Measurements from ENCODE around the gene PRKAR2B.

The PRKAR2B gene

DNA sequence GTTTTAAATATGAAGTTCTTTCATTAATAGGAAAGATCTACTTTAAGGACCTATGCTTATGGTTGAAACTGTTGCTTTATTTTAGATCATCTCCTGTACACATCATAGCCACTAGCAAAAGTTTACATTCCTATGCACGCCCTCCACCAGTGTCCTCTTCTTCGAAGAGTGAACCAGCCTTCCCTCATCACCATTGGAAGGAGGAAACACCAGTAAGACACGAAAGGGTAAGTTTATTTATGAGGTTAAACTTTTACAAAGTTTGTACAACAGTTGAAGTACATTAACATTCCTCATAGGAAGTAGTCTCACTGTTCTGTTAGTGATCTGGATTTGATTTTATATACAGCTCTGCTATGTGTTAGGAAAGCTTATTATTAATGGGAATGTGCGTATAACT is 141.2 kb downstream of the PRKAR2B start:
- no peak for DNase-seq (ENCODE audit: low read depth in 2 of 2)

DNA sequence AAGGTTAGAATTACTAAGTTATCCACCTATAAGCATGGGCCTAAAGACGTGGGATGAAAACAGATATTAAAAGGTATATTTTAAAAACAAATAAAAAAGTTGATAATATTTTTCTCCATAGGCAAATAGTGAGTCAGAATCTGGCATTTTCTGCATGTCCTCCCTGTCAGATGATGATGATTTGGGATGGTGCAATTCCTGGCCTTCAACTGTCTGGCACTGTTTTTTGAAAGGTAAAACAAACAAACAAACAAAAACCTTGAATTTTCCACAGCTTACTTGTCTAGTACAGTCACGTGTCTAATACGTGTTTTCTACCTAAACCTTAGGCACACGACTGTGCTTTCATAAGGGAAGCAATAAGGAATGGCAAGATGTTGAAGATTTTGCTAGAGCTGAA is 141.7 kb downstream of the PRKAR2B start:
- DNase-seq (ENCODE audit: low read depth in 2 of 2), result no peak

DNA sequence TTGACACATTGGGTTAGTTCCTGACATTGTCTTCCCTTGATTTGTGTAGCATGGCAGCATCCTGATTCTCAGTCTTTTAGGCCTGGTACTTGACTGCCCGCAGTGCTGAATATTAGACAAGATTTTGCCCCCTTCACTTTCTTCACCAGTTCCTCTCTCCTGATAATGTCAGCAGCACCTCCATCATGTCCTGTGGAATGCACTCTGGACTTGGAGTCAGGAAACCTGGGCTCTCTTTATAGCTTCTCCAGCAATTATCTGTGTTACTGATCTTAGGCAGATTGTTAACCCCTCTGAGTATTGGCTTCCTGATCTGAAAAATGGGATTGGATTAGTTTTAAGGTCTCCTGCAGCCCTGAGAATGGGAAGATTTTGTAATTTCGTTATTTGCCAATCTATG is 143.3 kb downstream of the PRKAR2B start:
- DNase-seq (ENCODE audit: low read depth in 2 of 2), result no peak

DNA sequence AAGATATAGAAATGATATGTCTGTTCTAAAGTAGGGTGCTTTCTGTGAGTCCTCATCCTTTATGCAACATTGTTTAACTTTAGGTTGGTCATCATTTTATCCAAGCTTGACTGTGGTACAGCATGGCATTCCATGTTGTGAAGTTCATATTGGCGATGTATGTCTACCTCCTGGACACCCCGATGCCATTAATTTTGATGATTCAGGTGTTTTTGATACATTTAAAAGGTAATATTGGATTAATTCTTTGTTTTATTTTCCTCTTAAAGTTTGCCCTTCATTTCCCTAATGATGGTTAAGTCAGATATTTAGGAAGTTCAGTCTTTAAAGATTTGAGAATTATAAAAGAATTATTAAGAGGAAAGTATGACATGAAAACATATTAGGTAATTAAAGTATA is 145.6 kb downstream of the PRKAR2B start:
- DNase-seq (ENCODE audit: low read depth in 2 of 2), result no peak

DNA sequence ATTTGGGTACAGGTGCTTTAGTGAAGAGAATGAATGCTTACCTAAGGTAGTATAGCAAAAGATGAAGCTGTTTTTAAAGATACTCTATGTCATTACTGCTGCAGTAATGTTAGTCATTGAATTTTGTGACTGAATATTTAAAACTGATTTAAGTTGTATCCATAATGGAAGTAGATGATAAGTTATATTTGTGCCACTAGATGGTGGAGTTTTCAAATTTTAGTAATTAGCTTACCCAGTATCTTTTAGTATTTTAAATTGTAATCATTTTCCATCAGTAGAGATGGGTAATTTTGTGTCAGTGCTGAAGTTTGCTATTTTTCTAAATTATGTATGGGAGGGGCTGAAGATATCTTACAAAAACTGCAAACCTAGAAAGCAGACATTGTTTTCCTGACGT is 149.5 kb downstream of the PRKAR2B start:
- no peak for DNase-seq (ENCODE audit: low read depth in 2 of 2)

DNA sequence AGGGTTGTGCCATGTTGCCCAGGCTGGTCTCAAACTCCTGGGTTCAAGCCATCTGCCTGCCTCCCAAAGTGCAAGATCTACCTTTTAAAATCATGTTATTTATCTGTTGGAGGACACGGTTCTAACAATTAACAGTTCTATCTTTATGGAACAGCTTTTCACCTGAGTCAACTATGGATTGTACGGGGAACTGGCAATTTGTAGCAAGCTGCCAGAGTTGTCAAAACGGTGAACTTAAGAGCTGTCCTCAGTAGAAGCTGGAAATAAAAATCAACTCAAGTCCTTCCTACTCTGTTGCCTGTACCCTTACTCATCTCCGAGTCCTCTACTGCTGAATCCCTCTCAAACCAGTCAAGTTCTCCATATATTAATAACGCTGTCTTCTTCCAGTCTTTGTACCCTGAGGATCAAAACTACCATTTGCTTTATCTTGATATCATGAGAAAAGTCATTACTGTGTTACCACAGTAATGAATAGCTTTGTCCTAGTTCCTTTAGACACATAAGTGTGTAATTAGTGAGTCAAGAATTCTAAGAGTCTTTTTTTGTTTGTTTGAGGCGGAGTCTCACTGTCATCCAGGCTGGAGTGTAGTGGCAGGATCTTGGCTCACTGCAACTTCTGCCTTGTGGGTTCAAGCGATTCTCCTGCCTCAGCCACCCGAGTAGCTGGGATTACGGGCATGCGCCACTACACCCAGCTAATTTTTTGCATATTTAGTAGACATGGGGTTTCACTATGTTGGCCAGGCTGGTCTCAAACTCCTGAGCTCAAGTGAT is 152.5 kb downstream of the PRKAR2B start:
- DNase-seq (ENCODE audit: low read depth in 2 of 2), result no peak

DNA sequence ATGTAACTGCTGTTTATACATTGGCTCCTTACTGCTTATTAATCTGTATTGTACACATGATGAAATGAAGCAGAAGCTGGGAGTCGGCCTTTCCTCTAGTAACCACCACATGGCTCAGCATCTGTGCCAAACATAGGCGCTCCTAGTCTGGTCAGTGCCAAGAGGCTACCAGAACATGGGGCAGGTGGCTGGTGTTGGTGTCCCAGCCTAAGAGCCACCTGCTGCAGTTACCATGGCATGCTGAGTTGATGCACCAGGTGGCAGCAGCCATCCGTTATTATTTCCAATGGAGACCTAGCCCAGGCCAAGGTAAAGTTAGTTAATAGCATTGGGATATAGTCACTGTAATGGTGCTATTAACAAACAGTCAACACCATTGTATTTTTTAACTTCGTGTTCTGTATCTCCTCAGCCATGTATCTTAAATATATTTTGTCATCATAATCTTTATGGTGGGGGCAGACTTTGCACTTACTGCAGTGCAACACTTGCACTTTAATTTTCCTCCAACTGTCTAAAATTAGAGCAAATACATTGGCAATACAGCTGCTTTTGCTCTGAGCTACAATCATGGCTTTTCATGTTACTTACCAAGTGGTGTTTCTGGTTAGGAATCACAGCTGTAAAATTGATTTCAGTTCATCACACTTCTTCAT is 157.4 kb downstream of the PRKAR2B start:
- no peak for DNase-seq (ENCODE audit: low read depth in 2 of 2)

DNA sequence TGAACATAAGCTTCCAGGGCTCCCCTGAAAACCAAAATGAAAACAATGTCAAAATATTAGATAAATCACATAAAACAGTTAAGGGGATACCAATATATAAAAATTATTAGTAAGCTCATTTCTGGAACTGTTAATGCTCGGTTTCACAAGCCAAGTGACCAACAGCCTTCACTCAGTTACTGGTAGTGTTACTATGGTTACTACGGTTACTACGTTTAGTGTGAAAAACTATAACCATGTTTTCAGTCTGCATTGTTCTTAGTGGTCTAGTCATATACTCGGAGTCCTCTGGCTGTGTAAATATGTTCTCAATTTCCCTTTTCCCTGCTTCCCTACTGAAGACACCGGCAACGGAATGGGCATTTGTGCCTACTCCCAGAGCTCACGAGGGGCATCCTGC is 159.1 kb downstream of the PRKAR2B start:
- no peak for DNase-seq (ENCODE audit: low read depth in 2 of 2)

DNA sequence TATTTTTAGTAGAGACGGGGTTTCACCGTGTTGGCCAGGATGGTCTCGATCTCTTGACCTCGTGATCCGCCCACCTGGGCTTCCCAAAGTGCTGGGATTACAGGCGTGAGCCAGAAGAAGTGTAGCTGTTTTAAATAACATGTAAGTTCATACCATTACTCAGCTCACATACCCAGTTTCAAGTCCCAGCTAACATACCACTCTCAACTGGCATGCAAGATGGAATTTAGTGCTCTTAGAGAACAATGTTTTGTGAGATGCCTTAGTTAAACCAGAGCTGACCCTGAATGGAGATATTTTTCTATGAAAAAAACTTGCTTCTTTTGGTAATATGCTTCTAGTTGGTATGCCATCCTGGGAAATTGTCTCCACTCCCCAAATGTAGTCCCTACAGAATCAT is 161.6 kb downstream of the PRKAR2B start:
- no peak for DNase-seq (ENCODE audit: low read depth in 2 of 2)

DNA sequence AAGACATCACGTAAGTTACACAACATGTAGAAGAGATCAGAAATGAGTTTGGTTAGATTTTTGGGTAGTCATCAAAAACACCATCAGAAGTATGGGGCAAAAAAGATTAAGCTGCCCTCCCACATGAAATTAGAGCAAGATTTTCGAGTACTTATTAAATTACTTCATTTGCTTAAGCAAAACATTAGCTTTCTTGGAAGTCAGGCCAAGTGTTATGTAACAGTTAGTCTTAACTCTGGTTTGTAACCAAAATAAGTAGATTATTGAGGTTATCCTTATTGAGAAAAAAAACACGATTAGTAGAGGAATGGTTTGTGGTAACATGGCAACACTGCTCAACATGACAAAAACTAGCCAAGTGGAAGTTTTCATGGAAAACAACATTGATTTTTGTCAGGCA is 162.2 kb downstream of the PRKAR2B start:
- DNase-seq (ENCODE audit: low read depth in 2 of 2), result no peak

DNA sequence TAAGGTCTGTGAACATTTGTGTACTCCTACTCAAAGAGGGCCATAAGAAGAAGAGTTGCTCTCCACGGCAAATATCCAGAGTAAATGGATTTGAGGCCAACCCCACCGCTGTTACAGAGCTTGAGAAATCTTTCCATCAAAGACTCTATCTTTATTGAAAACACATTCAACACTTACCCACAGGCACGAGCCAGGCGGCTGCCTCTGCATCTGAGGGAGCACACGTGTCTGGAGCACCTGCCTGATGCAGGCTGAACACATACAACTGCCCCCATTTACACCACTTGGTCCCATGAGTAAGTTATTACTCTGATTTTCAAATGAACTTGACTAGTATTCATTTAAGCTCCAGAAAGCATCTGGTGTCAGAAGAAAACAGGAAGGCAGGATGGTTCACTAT is 163.0 kb downstream of the PRKAR2B start:
- no peak for DNase-seq (ENCODE audit: low read depth in 2 of 2)

DNA sequence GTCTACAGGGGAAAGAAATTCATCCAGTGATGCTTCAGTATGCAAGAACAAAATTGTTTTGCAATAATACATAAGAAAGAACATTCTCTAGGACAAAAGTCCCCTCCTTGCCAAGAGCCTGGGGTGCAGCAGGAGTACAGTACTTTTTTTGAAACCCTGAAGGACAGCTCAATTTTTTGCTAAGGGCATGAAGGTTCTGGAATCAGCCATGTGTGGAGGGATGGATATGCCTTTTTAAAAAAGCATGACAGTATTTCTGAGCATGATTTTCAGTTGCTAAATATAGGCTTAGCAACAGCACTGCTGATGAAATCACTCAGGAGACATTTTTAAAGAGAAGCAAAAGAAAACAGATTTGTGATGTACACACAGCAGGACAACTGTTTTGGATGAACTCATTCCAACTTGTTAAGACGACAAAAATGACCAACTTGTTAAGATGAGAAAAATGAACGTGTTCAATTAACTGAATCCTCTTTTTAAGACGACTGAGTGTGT is 163.6 kb downstream of the PRKAR2B start:
- no peak for DNase-seq (ENCODE audit: low read depth in 2 of 2)

DNA sequence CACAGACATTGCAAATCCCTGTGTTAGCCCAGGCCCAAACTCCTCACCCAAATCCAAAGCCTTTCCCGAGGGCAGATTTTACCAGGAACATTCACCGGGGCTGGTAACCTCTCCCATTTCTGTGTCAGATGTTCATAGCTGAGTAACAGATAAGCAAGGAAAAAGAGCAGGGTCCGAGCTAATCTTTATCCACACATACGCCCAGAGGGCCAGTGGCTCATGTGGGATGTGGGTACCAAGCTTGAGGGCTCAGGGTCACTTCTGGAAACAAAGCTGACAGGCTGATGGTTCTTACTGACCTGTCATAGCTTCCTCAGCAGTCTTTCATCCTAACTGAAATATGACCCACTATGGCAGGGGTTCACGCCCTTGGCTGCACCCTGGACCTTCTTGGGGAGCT is 164.1 kb downstream of the PRKAR2B start:
- no peak for DNase-seq (ENCODE audit: low read depth in 2 of 2)

DNA sequence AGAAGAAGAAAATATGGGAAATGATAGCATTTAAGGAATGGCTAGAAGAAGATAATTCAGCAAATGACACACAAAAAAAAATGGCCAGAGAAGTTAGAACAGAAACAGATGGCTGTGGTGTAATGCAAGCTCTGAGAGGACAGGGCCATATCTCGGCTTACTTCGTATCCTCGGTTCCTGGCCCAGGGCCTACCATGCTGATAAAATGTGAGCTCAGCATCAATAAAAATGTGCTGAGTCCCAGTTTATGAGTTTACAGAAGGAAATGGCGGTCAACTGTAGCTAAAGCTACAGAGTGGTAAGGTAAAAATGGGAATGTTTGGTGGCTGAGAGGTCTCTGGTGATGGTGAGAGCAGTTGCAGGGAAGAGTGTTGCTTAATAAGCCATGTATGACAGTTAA is 165.1 kb downstream of the PRKAR2B start:
- DNase-seq (ENCODE audit: low read depth in 2 of 2), result no peak

DNA sequence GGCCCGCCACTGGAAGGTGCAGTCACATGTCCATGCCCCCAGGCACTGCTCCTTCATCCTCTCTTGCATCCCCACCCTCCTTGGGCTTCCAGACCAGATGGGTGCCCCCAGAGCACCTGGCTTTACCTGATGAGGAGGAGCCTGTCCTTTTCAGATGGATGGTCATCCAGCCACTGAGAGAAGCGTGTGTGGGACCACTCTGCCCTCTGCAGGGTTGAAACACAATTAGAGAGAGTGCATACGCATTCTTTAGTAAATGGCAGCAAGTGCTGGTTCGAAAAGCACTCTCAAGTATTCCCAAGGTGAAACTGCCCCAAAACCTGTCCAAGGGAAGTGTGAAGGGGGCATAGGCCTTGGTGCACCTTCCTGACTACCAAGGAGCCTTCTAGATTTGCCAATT is 165.9 kb downstream of the PRKAR2B start:
- no peak for DNase-seq (ENCODE audit: low read depth in 2 of 2)
